HG03066 (cell line): ENCODE measurements around the gene RAB34.

Experiments
- ATAC-seq: cut with Tn5 transposase; IDR thresholded peaks from one replicate; pipeline ENCODE4 v1.9.1; 2021; ENCODE audit warnings: low read depth; ENCODE audit not compliant: unreplicated experiment

Gene RAB34, protein sequence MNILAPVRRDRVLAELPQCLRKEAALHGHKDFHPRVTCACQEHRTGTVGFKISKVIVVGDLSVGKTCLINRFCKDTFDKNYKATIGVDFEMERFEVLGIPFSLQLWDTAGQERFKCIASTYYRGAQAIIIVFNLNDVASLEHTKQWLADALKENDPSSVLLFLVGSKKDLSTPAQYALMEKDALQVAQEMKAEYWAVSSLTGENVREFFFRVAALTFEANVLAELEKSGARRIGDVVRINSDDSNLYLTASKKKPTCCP

DNA sequence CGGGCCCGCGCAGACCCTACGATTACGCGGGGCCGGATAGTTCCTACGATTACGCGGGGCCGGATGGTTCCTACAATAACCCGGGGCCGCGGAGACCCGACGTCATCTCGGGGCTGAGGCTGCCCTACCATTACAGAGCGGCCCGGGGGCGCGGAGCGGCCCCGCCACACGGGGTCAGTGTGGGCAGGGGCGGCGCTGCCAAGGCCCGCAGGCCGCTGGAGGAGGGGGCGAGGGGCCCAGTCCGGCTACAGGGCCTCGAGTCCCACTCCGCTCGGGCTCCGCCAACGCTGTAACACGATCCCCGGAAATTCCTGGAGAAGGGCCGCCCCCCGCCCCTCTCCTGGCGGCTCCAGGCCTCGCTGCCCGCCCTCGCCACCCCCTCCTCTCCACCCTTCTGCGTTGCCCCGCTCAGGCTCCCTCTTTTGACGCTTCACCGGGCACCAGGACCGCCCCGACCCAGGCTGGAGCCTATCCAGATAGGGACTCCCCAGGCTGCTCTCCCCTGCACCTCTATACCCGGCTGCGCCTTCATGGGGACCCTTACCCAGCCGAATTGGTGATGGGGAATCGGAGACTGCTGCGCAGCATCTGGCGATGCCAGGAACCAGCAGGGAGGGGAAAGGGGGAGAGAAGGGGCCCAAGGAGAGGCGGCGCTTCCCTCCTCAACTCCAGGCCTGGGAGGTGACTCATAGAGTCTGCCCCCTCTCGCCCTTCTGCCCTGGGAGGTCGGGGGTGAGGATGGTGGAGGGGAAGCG, at the start of gene RAB34:
Gene RAB34, minus strand, starts transcription at position 291 of the 755 bp plus-strand sequence. CDS start 602 bp downstream, outside the sequence.
- no peak for ATAC-seq

DNA sequence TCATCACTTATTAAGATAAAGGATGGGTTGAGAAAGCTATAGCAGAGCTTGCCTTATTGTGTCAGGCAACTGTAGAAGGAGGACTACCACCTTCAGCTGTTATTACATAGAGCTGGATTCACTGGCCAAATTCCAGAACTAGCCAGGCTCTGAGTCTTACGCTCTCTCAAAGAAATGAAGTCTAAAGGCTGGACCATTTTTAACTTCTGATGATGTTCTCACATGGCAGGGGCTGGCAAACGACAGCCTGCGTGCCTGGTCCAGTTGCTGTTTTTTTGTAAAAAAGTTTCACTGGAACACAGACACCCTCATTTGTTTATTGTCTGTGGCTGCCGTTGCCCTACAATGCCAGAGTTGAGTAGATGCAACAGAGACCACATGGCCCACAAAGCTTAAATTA, 47.4 kb upstream of the RAB34 start:
- no peak for ATAC-seq

DNA sequence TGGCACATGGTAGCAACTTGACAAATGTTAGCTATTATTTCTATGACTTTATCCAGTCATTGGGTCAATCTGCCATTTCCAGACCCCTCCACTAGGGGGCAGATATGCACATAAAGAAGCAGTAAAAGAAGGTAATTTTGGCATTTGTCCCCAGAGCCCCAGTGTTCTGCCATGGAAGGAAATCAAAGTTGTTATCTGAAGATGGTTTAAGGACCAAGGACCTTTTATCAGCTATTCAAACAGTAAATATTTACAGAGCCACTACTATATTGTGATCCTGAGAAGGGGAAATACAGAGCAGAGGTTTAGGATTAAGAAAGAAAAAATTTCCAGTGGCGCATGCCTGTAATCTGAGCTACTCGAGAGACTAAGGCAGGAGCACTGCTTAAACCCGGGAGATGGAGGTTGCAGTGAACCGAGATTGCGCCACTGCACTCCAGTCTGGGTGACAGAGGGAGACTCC, 46.2 kb upstream of the RAB34 start:
- no peak for ATAC-seq

DNA sequence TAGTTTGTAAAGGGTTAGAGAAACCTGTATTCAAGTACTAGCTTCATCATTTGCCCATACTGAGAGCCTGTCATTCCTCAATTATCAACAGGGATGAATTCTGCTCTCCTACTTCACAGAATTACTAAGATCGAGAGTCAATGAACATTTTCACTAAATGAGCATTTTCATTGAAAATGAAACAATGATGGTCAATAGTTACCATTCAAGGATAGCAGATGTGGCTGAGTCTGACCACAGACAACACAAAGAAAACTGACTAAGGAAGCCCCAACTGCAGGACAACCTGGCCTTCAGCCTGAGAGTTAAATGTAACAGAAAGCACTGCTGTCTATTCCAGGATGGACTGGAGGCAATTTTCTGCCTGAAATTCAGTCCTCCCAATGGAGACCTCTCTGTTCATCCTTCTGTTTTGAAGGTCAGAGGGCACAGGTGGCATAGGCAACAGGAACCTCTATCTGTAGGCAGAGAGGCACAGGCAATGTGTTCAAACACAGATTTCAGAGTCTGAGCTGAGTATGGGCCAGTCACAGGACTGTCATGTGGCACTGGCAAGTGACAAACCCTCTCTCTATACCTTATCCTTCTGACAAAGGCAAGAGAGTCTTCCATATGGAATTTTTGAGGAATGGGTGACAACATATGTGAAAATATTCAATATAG, 45.6 kb upstream of the RAB34 start:
- no peak for ATAC-seq

DNA sequence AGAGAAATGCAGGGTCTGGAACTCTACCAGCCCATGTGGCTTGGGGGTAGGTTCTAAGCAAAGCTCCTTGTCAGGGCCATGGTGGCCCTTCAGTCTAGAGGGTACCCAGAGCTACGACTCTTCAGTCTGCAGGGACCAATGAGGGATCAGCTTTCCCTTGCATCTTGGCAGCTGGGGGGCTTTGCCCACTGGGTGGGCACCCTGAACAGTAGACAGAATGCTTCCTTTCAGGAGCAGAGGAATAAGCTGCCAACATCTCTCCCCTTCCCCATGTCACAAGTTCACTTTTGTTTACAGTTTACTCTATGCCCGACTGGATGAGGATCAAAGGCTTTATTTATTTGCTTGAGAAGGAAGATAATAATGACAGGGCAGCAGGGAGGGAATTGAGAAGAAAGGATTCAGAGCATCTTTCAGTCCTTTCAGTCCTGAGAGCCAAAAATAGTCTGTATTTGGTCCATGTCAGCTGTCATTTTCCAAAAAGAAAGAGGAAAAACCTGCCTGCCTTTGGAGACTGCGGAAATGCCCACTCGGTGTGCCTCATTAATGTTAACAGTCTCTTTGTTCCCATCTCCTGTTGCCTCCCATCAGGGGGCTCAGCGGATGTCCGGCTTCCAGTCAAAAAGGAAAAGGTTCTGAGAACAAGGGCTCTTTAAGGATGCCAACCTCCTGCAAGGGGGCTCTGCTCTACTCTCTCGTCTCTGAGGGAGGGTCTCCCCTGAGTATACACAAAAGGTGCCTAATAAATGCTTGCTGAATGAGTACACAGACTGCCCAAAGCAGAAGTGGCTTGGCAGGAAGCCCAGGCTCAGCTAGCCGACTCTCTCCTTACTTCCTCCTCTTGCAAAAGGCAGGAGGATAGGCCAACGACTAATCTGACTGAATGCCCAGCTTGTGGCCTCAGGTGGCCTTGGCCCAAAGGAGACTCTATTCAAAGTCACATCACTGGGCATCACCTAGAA, 43.2 kb upstream of the RAB34 start:
- no peak for ATAC-seq

DNA sequence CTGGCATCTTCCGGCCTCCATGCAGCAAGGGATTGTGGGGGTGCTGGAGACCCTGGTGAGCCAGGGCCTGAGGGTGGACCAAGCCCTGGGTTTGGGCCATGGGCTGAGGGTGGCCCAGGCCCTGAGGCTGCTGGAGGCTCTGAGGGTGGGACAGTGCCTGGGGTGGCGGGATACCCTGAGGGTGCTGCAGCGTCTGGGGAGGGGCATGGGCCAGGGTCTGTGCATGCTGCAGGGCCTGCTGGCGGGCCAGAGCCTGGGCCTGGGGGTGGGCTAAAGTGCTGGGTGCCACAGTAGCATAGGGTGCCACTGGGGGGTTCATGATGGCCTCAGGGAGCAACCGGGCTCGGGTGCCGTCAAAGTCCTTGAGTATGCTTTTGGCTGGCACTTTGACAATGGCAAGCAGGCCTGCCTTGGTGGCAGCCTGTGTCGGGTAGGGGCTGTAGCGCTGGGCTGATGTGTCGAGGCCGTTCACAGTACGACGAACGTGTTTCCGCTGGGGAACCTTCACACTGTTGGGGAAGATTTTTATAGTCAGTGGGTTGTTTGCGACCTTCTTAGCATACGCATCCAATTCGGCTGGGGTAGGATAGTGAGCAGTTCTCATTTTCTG, 41.7 kb upstream of the RAB34 start:
- no peak for ATAC-seq

DNA sequence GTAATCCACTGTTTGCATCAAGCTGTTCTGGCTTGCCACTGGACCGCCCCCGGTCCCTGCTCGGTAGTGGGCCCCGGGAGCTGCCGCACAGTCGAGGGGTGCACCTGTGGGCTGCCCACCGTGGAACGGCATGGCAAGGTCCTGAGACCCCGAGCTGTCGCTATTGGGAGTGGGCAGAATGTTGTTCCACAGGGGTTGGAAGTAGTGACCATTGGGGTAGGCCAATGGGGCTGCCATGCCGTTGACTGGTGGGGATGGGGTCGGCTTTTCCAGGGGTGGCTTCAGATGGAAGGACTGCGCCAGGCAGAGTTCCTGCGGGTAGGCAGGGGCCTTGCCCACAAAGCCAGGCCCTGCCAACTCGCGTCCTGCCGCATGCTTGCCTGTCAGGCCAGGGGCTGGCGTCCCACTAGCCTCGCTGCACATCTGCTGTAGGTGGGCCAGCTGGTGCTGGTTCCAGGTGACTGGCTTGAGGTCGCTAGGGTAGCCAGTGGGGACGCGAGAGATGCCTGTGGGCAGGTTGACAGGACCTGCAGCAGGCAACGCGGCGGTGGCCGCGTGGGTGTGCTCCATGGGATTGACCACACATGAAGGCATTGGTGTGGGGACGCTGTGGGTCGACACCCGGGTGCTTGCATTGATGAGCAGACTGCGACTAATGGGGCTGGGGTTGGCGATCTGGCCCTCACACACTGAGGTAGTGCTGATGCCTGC, 40.9 kb upstream of the RAB34 start:
- no peak for ATAC-seq

DNA sequence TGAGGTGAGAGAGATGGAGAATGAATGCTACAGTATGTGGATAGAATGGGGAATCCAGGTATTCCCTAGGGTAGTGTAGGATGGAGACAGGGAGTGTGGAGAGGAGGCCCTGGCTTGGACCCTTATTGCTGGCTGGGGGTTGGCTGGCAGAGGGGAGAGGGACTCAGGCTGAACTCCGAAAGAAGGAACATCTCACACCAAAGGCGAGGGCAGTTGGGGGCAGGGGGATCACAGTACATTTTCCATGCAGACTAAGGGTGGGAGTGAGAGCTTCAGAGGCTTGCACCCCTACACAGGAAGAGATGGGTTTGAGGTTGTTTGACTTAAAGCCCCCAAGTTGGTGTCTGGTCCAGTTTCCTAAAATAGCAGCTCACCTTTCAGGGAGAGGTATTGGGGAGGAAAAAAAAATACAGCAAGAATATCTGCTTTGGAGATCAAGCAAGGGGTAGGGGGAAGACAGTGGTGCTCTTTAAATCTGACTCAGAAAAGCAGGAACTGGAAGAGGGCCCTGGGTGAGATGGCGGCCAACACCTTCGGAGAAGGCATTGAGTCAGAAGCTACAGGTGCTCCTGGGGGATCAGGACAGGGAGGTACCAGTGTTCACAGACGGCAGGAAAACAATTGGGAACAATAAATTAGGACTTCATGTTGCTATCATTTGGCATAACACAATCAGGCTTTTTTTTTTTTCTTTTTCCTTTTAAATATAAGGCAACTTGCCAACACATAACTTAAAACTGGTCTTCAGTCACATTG, 38.6 kb upstream of the RAB34 start:
- ATAC-seq = no peak

DNA sequence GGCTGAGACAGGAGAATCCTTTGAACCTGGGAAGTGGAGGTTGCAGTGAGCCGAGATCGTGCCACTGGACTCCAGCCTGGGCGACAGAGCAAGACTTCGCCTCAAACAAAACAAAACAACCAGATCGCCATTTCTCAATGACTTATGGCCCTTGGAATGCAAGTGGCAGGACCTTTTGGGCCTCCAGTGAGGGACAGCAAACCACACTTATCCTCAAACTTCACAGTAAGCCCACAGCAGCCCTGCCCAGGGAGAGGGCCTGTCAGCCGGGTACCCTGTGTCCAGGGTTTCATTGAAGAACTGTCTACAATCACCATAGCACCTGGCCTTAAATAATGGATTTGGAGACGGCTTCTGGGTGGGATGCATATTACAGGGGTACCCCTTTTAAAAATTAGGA, 37.8 kb upstream of the RAB34 start:
- ATAC-seq = no peak

DNA sequence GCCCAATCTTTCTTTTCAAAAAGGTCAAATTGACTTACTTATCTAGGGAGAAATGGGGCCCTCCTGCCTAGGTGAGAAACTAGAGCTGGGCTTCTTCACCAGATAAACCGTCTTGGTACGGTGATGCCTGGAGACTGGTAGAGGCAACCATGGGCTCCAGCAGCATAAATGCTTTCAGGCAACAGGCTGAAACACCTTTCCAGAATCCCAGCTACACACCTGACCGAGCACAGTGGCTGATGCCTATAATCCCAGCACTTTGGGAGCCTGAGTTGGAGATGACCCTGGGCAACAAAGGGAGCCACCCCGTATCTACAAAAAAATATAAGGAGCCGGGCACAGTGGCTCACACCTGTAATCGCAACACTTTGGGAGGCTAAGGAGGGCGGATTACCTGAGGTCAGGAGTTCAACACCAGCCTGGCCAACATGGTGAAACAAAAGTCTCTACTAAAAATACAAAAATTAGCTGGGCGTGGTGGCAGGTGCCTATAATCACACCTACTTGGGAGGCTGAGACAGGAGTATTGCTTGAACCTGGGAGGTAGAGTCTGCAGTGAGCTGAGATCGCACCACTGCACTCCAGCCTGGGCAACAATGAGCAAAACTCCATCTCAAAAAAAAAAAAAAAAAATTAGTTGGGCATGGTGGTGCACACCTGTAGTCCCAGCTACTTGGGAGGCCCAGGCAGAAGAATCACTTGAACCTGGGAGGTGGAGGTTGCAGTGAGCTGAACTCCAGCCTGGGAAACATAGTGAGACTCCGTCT, 34.1 kb upstream of the RAB34 start:
- no peak for ATAC-seq

DNA sequence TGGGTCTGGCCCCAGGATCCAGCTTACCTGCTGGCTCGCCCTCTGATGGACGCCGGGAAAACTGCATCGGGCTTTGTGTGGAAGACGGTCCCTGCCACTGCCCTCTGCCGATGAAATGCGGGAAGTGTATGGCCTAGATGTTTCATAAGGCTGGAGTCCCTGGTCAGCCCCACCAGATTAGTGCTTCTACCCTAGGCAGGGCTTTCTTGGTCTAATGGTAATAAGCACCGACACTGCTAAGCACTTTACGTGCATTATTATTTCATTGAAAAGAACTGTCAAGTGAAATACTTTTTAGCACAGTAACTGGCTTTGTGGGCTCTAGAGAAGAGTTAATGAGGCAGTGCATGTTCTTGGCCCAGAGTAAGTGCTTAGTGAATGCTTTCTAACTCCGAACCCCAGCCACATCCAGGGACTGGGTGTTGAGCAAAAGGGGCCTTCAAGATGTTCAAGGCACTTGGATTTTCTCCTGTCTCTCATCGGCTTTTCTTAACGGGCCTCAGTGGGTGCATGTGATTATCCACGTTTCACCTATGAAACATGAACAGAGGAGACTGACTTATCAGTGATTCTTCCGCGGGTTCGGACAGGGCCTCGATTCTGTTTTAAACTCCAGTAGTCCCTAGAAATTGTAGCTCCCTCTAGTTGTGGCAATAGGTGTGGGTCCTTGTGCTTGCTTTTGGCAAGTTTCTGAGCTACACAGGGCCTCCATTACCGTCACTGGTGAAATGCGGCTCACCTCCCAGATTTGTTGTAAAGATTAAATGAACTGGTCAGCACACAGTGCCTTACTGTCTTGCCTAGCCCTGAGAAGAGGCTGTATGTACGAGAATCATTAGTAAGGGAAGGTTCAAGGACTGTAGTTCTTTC, 32.7 kb upstream of the RAB34 start:
- ATAC-seq = peak; percentile 71

DNA sequence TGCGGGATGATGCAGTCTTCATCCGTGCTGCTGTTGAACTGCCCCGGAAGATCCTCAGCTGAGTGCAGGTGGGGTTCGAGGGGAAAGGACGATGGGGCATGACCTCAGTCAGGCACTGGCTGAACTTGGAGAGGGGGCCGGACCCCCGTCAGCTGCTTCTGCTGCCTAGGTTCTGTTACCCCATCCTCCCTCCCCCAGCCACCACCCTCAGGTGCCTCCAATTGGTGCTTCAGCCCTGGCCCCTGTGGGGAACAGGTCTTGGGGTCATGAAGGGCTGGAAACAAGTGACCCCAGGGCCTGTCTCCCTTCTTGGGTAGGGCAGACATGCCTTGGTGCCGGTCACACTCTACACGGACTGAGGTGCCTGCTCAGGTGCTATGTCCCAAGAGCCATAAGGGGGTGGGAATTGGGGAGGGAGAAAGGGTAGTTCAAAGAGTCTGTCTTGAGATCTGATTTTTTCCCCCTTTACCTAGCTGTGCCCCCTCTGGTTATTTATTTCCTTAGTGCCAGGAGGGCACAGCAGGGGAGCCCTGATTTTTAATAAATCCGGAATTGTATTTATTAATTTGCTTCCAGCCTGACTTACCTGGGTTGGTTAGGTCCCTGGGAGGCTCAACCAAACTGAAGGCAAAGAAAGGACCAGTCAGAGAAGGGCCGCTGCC, 32.0 kb upstream of the RAB34 start:
- ATAC-seq = no peak

DNA sequence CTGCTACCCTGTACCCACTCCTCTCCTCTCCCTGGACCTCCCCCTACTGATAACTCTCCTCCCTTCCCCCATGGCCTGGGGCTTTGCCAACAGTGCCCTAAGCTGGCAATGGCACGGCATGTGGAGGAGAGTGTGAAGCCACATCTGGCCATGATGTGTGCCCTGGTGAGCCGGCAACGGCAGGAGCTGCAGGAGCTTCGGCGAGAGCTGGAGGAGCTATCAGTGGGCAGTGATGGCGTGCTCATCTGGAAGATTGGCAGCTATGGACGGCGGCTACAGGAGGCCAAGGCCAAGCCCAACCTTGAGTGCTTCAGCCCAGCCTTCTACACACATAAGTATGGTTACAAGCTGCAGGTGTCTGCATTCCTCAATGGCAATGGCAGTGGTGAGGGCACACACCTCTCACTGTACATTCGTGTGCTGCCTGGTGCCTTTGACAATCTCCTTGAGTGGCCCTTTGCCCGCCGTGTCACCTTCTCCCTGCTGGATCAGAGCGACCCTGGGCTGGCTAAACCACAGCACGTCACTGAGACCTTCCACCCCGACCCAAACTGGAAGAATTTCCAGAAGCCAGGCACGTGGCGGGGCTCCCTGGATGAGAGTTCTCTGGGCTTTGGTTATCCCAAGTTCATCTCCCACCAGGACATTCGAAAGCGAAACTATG, 31.3 kb upstream of the RAB34 start:
- ATAC-seq = no peak

DNA sequence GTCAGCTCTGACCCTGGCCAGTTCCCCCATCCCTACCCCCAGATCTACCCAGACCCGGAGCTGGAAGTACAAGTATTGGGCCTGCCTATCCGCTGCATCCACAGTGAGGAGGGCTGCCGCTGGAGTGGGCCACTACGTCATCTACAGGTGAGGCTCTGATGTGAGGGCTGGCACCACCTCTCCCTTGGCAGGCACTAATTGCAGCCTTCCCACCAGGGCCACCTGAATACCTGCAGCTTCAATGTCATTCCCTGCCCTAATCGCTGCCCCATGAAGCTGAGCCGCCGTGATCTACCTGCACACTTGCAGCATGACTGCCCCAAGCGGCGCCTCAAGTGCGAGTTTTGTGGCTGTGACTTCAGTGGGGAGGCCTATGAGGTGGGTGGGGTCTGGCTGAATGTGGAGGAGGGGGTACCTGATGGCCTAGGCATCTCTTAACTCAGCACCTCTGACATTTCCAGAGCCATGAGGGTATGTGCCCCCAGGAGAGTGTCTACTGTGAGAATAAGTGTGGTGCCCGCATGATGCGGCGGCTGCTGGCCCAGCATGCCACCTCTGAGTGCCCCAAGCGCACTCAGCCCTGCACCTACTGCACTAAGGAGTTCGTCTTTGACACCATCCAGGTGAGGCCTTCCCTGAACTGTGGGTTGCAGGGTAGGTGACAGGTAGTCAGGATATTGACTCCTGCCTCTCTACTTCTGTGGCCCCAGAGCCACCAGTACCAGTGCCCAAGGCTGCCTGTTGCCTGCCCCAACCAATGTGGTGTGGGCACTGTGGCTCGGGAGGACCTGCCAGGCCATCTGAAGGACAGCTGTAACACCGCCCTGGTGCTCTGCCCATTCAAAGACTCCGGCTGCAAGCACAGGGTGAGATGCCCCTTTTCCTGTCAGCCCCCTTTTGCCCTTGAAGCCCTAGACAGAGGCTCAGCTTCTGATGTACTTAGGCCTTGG, 30.4 kb upstream of the RAB34 start:
- ATAC-seq = no peak
